HEK293 (cell line): ENCODE results near the gene TEX52.

ENCODE experiments used
- CTCF ChIA-PET: fragments of 350-600 bp; formaldehyde crosslinking; extraction: SDS; loops from one replicate; lab custom pipeline; 2021; ENCODE audit warnings: antibody characterized with exemption; lab: Yijun Ruan, JAX
- POLR2A ChIA-PET: fragments of 300-600 bp; formaldehyde crosslinking; extraction: SDS; loops from one replicate; lab custom pipeline; 2020; ENCODE audit warnings: antibody characterized with exemption, inconsistent platforms; lab: Yijun Ruan, JAX
- H3K27ac ChIP-seq: fragments of 200-500 bp; sonication (Bioruptor generic); 2 replicates; pipeline ENCODE4 v1.5.1; 2014; ENCODE audit warnings: low read depth, low read length, control low read depth, inconsistent platforms; ENCODE audit errors: extremely low read depth
- H3K36me3 ChIP-seq, 2 experiments: fragments of 200-500 bp in 1 of 2; sonication (Bioruptor generic) in 1 of 2; 1 replicate in 1 of 2; 2 replicates in 1 of 2; pipeline ENCODE4 v1.5.1; 2014 to 2017; ENCODE audit warnings: inconsistent platforms in 2 of 2, low read length in 2 of 2; ENCODE audit not compliant: control insufficient read depth in 2 of 2, insufficient read depth in 1 of 2
- H3K4me1 ChIP-seq: fragments of 200-500 bp; sonication (Bioruptor generic); 2 replicates; pipeline ENCODE4 v1.5.1; 2014; ENCODE audit warnings: mild to moderate bottlenecking, low read length, inconsistent platforms; ENCODE audit not compliant: control insufficient read depth, insufficient read depth
- H3K4me3 ChIP-seq: 2 replicates; pipeline ENCODE4 v1.5.1; 2011; ENCODE audit warnings: low read depth, mild to moderate bottlenecking, control low read depth, low read length, moderate library complexity
- H3K9me3 ChIP-seq: fragments of 200-500 bp; sonication (Bioruptor generic); 2 replicates; pipeline ENCODE4 v1.5.1; 2014; ENCODE audit warnings: low read depth, low read length, inconsistent platforms; ENCODE audit not compliant: control insufficient read depth, insufficient read depth
- PRDM4 ChIP-seq: fragments of 450-650 bp; formaldehyde crosslinking; IDR thresholded peaks from 2 replicates; pipeline ENCODE4 v1.5.1; 2017; ENCODE audit warnings: missing biosample characterization, missing genetic modification characterization
- SETDB1 ChIP-seq: IDR thresholded peaks from one replicate; pipeline ENCODE4 v1.6.1; 2017; ENCODE audit warnings: mild to moderate bottlenecking, low read length, moderate library complexity, mixed read lengths; ENCODE audit not compliant: insufficient read length
- ZBTB7A ChIP-seq: fragments of 450-650 bp; formaldehyde crosslinking; IDR thresholded peaks from 2 replicates; pipeline ENCODE4 v1.5.1; 2016; ENCODE audit warnings: low read depth, missing biosample characterization, missing genetic modification characterization
- ZFP3 ChIP-seq: fragments of 450-650 bp; formaldehyde crosslinking; IDR thresholded peaks from 2 replicates; pipeline ENCODE4 v1.5.1; 2016; ENCODE audit warnings: low read depth, missing biosample characterization, missing genetic modification characterization
- ZNF132 ChIP-seq: fragments of 450-650 bp; formaldehyde crosslinking; IDR thresholded peaks from 2 replicates; pipeline ENCODE4 v1.5.1; 2017; ENCODE audit warnings: missing biosample characterization, missing genetic modification characterization, borderline replicate concordance
- ZNF148 ChIP-seq: fragments of 450-650 bp; formaldehyde crosslinking; IDR thresholded peaks from 2 replicates; pipeline ENCODE4 v1.5.0; 2017; ENCODE audit warnings: missing biosample characterization, missing genetic modification characterization, borderline replicate concordance
- ZNF174 ChIP-seq: fragments of 450-650 bp; formaldehyde crosslinking; IDR thresholded peaks from 2 replicates; pipeline ENCODE4 v1.5.0; 2017; ENCODE audit warnings: missing biosample characterization, mild to moderate bottlenecking, missing genetic modification characterization
- ZNF266 ChIP-seq: fragments of 450-650 bp; formaldehyde crosslinking; IDR thresholded peaks from 2 replicates; pipeline ENCODE4 v1.5.1; 2016; ENCODE audit warnings: missing biosample characterization, missing genetic modification characterization, low read depth
- ZNF394 ChIP-seq: fragments of 450-650 bp; formaldehyde crosslinking; IDR thresholded peaks from 2 replicates; pipeline ENCODE4 v1.5.1; 2016; ENCODE audit warnings: missing biosample characterization, missing genetic modification characterization, mild to moderate bottlenecking, moderate library complexity, borderline replicate concordance
- ZNF501 ChIP-seq: fragments of 450-650 bp; formaldehyde crosslinking; IDR thresholded peaks from 2 replicates; pipeline ENCODE4 v1.5.1; 2016; ENCODE audit warnings: missing biosample characterization, missing genetic modification characterization
- ZNF514 ChIP-seq: fragments of 450-650 bp; formaldehyde crosslinking; IDR thresholded peaks from 2 replicates; pipeline ENCODE4 v1.5.1; 2016; ENCODE audit warnings: missing biosample characterization, missing genetic modification characterization
- ZNF623 ChIP-seq: fragments of 450-650 bp; formaldehyde crosslinking; IDR thresholded peaks from 2 replicates; pipeline ENCODE4 v1.5.1; 2016; ENCODE audit warnings: missing biosample characterization, missing genetic modification characterization
- ZSCAN30 ChIP-seq: fragments of 450-650 bp; IDR thresholded peaks from 2 replicates; pipeline ENCODE4 v1.5.1; 2018; ENCODE audit warnings: missing biosample characterization, mild to moderate bottlenecking, missing genetic modification characterization, moderate library complexity
- TF ChIP-seq, protein P1 (sequence below): fragments of 450-650 bp; formaldehyde crosslinking; IDR thresholded peaks from 2 replicates; pipeline ENCODE4 v1.5.1; 2016; ENCODE audit warnings: missing biosample characterization, missing genetic modification characterization, low read depth

TEX52 gene

DNA sequence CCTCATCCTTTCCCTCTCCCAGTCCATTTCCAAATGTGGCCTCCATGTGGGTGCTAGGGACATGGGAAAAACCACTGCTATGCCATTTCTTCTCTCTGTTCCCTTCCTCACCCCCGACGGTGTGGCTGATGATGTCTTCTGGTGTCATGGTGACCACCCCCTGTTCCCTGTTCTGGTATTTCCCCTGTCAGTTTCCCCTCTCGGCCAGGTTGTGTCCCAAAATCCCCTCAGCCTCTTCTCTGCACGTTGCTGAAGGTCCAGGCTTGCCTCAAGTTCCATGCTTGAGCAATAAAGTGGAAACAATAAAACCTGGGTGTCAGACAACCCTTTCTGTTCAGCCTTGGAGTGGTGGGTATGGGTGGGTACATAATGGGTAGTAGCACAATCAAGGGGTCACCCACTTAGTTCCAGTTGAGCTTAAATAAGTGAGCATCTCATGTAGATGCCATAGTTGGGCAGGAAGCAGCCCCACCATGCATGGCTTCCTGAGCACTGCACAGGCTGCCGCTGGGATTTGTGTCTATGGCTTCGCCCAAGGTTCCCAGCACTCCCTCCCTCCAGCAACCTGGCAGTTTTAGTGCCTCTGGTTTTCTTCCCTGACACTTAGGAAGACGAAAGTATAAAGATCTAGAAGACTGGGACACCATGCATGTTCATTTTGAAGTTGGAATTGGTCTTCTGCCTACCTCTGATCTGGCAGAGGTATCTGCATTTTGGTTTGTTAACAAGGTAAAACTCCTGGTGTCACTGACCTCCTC, 53.0 kb downstream of the TEX52 start:
- POLR2A ChIA-PET: interaction anchor here (0.6 to 1.1 kb wide), 3 partner anchors 8 to 18 kb away, joined by 4 to 6 read pairs (median 5); no protein-coding TSS in a partner anchor
- CTCF ChIA-PET: interaction anchor here (0.6 kb wide), 1 partner anchor 159 kb away, joined by 3 read pairs; no protein-coding TSS in a partner anchor

GRCh38 chr12:2801044-2801783, 55.6 kb downstream of the TEX52 start:
- H3K4me3 ChIP-seq: no peak overlapping the region
- no peak overlapping the region for H3K27ac ChIP-seq
- H3K4me1 ChIP-seq: peaks cover 3% of the 10 kb centered on the region; the same call in 1 of the 2 replicates
- peaks cover 65 to 99% of the 10 kb centered on the region in 2 experiments for H3K36me3 ChIP-seq
- TF ChIP-seq ZNF174 (no peak), ZNF394 (tag by site-specific recombination) (no peak), ZNF623 (no peak), ZNF148 (tag by site-specific recombination) (no peak), ZNF514 (tag by site-specific recombination) (no peak)
- ChIA-PET POLR2A (no interaction called here), CTCF (interaction anchor here (0.8 to 1.8 kb wide), 2 partner anchors 12 to 13 kb away, joined by 3 to 6 read pairs; no protein-coding TSS in a partner anchor)
- H3K9me3 ChIP-seq: no peaks in the 10 kb centered on the region

More for the DNA sequence above, 53.0 kb downstream of the TEX52 start:
- TF ChIP-seq ZNF266: no peak
- TF ChIP-seq ZFP3 (tag by site-specific recombination): no peak
- TF ChIP-seq PRDM4 (tag by site-specific recombination): no peak
- TF ChIP-seq ZNF501 (tag by site-specific recombination): no peak
- no peak for TF ChIP-seq SETDB1
- TF ChIP-seq ZBTB7A (tag by site-specific recombination): no peak
- TF ChIP-seq, protein P1, sequence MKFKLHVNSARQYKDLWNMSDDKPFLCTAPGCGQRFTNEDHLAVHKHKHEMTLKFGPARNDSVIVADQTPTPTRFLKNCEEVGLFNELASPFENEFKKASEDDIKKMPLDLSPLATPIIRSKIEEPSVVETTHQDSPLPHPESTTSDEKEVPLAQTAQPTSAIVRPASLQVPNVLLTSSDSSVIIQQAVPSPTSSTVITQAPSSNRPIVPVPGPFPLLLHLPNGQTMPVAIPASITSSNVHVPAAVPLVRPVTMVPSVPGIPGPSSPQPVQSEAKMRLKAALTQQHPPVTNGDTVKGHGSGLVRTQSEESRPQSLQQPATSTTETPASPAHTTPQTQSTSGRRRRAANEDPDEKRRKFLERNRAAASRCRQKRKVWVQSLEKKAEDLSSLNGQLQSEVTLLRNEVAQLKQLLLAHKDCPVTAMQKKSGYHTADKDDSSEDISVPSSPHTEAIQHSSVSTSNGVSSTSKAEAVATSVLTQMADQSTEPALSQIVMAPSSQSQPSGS (tag by site-specific recombination): no peak
- TF ChIP-seq ZNF132 (tag by site-specific recombination): no peak
- TF ChIP-seq ZSCAN30: no peak
- TF ChIP-seq ZNF623: no peak
- Histone ChIP-seq H3K27ac (no peak overlapping the region; the same call in 1 of the 2 replicates), H3K4me1 (no peaks in the 10 kb centered on the region), H3K36me3 (peaks cover 53 to 89% of the 10 kb centered on the region in 2 experiments), H3K4me3 (no peak overlapping the region), H3K9me3 (no peaks in the 10 kb centered on the region)
